ENCODE measurements around the gene ISG15. TPM values are rescaled to one million over a fixed set of nuclear protein-coding genes. Genes with fewer than 3 reads are reported as not detected.

Gene ISG15
- total and polyA plus RNA-seq, 8 donors, result 8.3 to 90.0 (median 15.7) TPM

DNA sequence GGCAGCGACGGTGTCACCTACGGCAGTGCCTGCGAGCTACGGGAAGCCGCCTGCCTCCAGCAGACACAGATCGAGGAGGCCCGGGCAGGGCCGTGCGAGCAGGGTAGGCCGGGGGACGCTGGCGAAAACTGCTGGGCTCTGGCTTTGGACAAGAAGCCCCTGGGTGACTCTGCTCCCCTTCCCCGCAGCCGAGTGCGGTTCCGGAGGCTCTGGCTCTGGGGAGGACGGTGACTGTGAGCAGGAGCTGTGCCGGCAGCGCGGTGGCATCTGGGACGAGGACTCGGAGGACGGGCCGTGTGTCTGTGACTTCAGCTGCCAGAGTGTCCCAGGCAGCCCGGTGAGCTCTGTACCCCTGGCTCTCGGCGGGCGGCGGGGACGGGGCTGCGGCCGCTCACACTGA, 30.6 kb downstream of the ISG15 start:
- peaks cover 0 to 26% of the 10 kb centered on the region in 2 donors for H3K27me3 ChIP-seq
- ATAC-seq, result no peak
- peaks cover 0 to 53% of the 10 kb centered on the region in 2 donors for H3K36me3 ChIP-seq
- no peak for DNase-seq
- TF ChIP-seq, protein P1, sequence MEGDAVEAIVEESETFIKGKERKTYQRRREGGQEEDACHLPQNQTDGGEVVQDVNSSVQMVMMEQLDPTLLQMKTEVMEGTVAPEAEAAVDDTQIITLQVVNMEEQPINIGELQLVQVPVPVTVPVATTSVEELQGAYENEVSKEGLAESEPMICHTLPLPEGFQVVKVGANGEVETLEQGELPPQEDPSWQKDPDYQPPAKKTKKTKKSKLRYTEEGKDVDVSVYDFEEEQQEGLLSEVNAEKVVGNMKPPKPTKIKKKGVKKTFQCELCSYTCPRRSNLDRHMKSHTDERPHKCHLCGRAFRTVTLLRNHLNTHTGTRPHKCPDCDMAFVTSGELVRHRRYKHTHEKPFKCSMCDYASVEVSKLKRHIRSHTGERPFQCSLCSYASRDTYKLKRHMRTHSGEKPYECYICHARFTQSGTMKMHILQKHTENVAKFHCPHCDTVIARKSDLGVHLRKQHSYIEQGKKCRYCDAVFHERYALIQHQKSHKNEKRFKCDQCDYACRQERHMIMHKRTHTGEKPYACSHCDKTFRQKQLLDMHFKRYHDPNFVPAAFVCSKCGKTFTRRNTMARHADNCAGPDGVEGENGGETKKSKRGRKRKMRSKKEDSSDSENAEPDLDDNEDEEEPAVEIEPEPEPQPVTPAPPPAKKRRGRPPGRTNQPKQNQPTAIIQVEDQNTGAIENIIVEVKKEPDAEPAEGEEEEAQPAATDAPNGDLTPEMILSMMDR (IDR thresholded peaks at IDR 0.05), result no peak
- peaks cover 13 to 17% of the 10 kb centered on the region in 2 donors for H3K4me1 ChIP-seq
- intact Hi-C loops (cut with DNase I), result no loop called here
- H3K27ac ChIP-seq, result no peak overlapping the region
- H3K4me3 ChIP-seq, result no peak overlapping the region
- no peaks in the 10 kb centered on the region for H3K9me3 ChIP-seq

DNA sequence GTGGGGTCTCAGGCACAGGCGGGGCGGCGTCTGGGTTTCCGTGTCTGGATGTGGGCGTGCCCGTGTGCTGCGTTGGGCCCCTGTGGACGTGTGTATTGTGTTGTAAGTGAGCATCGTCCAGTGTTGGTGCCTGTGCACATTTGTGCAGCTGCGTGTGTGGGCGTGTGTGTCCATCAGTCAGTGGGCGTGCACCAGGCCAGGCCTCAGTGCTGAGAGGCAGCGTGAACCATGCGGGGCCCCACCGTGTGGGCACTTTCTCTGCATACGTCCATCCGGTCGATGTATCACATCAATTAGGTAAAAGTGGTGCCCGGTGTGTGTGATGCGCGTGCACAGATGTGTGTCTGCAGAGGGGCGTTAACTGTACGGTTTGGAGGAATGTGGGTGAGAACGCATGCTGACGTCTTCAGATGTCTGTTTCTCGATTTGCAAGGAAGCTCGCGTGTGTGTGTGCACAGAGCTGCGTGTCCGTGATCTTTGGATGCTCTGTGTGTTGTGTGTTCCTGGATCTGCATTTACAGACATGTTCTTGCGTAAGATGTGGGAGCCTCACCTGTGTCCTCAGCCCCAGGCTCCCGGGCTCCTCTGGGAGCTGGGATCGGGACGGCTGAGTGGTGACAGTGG, 31.3 kb downstream of the ISG15 start:
- TF ChIP-seq, protein P1 (IDR thresholded peaks at IDR 0.05), result no peak
- Histone ChIP-seq H3K4me3 (no peak overlapping the region), H3K36me3 (peaks cover 0 to 58% of the 10 kb centered on the region in 2 donors), H3K9me3 (no peaks in the 10 kb centered on the region), H3K4me1 (peaks cover 9 to 11% of the 10 kb centered on the region in 2 donors), H3K27ac (no peak overlapping the region), H3K27me3 (peaks cover 0 to 20% of the 10 kb centered on the region in 2 donors)
- intact Hi-C loops (cut with DNase I), result no loop called here
- DNase-seq (no peak), ATAC-seq (no peak)

DNA sequence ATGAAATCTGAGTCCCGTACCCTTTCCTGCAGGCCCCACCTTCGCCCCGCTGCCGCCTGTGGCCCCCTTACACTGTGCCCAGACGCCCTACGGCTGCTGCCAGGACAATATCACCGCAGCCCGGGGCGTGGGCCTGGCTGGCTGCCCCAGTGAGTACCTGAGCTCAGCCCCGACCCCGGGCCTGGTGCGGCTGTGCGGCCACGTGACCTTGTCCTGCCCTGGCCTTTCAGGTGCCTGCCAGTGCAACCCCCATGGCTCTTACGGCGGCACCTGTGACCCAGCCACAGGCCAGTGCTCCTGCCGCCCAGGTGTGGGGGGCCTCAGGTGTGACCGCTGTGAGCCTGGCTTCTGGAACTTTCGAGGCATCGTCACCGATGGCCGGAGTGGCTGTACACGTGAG, 31.8 kb downstream of the ISG15 start:
- peaks cover 4 to 5% of the 10 kb centered on the region in 2 donors for H3K4me1 ChIP-seq
- no peak overlapping the region for H3K27ac ChIP-seq
- peaks cover 0 to 62% of the 10 kb centered on the region in 2 donors for H3K36me3 ChIP-seq
- DNase-seq (no peak), ATAC-seq (no peak)
- H3K27me3 ChIP-seq, result peaks cover 0 to 14% of the 10 kb centered on the region in 2 donors
- no peak overlapping the region for H3K4me3 ChIP-seq
- intact Hi-C loops (cut with DNase I), result no loop called here
- no peaks in the 10 kb centered on the region for H3K9me3 ChIP-seq
- TF ChIP-seq, protein P1 (IDR thresholded peaks at IDR 0.05), result no peak

DNA sequence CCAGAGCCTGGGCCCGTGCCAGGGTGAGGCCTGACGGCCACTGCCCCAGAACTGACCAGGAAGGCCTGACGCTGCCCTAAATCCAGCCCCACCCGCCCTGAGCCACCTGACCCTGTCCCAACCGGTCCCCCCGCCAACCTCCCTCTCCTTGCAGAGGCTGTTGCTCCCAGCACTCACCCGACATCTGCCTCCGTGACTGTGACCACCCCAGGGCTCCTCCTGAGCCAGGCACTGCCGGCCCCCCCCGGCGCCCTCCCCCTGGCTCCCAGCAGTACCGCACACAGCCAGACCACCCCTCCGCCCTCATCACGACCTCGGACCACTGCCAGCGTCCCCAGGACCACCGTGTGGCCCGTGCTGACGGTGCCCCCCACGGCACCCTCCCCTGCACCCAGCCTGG, 32.9 kb downstream of the ISG15 start:
- no peak for DNase-seq
- TF ChIP-seq, protein P1 (IDR thresholded peaks at IDR 0.05), result no peak
- no peak for ATAC-seq
- Histone ChIP-seq H3K36me3 (peaks cover 0 to 74% of the 10 kb centered on the region in 2 donors), H3K9me3 (no peaks in the 10 kb centered on the region), H3K4me3 (no peak overlapping the region), H3K27me3 (peaks cover 0 to 3% of the 10 kb centered on the region in 2 donors), H3K27ac (no peak overlapping the region), H3K4me1 (no peaks in the 10 kb centered on the region)
- intact Hi-C loops (cut with DNase I), result no loop called here

DNA sequence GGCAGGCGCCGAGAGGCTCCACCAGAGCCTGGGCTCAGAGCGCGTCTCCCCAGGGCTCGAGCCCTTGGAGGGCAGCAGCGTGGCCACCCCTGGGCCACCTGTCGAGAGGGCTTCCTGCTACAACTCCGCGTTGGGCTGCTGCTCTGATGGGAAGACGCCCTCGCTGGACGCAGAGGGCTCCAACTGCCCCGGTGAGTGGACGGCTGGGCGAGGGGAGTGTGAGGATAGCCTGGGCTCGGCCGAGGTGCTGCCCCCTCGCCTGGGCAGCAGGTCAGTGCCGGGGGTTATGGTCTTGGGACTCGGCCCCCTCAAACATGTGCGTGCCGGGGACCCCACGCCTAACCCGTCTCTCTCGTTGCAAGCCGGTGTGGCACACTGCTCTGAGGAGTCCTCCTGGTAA, 33.5 kb downstream of the ISG15 start:
- H3K36me3 ChIP-seq, result peaks cover 0 to 78% of the 10 kb centered on the region in 2 donors
- H3K27ac ChIP-seq, result no peak overlapping the region
- TF ChIP-seq, protein P1 (IDR thresholded peaks at IDR 0.05), result no peak
- H3K4me1 ChIP-seq, result no peaks in the 10 kb centered on the region
- no peaks in the 10 kb centered on the region for H3K27me3 ChIP-seq
- intact Hi-C loops (cut with DNase I), result no loop called here
- ATAC-seq, result no peak
- no peak for DNase-seq
- H3K9me3 ChIP-seq, result no peaks in the 10 kb centered on the region
- H3K4me3 ChIP-seq, result no peak overlapping the region
